Measurements from ENCODE around the gene SMCO2. TPM values are rescaled to one million over a fixed set of nuclear protein-coding genes. Genes with fewer than 3 reads are reported as not detected.

SMCO2 gene
- total RNA-seq (2014; rRNA removed; shearing (Covaris generic)) = 0.33 TPM in 1 of 2 replicates, not detected in the other

DNA sequence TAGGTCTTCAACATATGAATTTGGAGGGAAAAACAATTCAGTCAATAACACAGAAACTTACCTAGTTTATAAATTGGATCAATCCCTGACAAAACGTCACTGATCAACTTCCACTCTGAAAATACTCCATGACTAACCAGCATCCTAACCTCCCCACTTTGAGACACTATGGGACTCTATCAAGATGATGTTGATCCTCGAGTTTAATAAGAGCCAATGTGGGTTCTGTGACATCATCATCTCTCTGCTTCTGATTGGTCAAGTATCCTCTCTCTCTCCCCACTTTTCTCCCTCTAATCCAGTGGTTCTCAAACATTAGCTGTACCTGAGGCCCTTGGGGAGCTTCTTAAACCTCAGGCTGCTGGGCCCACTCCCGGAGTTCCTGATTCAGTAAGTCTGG, at the start of gene SMCO2:
Gene SMCO2 (plus strand): TSS at position 301 of the 400 bp plus-strand sequence. CDS start 23,896 bp downstream, outside the sequence.
- no peak for DNase-seq (ENCODE audit: low spot score)

DNA sequence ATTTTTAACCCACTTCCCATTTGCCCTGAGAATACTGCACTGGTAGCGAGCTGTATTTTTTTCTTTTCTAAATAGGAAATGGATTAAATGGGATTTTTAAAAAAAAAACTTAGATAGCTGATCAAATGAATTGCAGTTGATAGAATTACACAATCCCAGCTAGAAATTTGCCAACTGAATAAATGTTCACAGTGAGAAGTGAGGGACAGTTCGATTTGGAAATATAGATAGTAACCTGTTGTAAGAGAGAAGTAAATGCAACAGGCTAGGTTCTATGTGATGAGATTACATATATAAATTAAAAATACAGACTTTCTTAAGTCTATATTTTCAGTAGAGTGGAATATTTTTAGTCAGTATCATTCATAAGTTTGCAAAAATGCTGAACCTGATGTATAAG, 48.1 kb upstream of the SMCO2 start:
- no peak for DNase-seq (ENCODE audit: low spot score)

DNA sequence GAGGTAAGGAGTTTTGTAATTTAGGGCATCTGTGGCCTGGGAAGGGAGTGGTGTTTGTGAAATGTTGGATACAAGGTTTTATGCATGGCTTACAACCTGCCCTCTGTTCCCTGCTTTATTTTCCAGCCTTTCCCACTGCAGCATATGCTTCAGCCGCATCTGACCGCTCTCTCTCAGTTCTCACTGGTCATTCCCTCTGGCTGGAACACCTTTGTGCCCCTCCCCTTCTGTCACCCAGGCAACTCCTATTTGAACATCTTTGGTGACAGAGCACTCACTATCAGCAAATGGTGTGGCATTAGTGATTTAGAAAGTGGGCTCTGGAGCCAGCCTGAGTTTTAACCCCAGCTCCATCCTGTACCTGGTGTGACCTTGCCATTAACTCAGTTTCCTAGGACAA, 47.5 kb upstream of the SMCO2 start:
- DNase-seq (ENCODE audit: low spot score) = no peak

DNA sequence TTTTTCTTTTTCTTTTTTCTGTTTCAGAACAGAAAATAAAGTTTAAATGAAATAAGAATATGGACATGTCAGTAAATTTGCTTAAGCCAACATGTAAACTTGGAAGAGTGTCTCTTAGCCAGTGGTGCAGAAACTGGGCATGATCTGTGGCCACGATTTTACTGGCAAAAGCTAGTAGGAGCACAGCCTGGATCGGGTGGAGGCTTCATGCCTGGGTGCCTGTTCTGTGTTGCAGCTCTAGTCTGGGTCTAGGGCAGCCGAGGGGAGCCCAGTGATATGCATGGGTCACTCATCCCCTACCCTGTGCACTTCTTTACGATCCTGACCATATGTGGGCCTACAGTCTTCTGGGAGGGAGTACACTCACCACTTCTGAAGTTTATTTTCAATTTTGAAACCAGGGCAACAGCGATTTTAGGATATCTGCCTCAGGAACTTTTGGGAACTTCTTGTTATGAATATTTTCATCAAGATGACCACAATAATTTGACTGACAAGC, 45.6 kb upstream of the SMCO2 start:
- DNase-seq (ENCODE audit: low spot score) = no peak

DNA sequence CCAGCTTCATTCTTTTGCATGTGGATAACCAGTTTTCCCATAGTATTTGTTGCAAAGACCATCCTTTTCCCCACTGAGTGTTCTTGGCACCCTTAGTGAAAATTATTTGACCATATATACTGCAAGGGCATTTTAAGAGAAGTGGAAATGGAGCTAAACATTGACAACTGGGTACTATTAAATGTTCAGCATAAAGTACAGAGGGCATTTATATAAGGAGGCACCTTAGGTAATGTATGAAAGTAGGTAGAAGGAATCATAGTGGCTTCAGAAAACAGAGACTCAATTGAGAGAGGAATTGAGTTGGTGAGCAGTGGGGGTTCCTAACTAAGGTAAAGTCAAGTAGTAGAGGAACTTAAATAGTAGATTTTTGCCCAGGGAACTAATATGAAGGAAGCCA, 34.5 kb upstream of the SMCO2 start:
- DNase-seq (ENCODE audit: low spot score) = no peak

DNA sequence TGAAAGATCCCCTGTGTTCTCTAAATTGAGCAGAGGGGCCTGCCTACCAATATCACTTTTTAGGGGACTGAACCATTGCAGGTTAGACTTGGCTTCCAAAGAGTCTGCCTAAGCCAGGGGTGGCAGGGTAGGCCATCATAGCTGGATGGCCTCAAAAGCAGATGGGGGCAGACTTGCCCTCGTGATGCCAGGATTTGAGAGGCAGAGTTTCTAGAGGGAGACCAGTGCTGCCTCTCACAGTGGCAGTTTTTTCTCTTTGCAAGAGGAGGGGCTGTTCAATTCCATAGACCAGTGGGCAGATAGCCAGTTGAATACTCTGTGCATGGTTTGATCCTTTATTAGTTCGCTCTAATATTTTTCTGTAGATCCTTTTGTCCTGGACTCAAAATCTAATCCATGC, 23.8 kb upstream of the SMCO2 start:
- DNase-seq (ENCODE audit: low spot score) = no peak

DNA sequence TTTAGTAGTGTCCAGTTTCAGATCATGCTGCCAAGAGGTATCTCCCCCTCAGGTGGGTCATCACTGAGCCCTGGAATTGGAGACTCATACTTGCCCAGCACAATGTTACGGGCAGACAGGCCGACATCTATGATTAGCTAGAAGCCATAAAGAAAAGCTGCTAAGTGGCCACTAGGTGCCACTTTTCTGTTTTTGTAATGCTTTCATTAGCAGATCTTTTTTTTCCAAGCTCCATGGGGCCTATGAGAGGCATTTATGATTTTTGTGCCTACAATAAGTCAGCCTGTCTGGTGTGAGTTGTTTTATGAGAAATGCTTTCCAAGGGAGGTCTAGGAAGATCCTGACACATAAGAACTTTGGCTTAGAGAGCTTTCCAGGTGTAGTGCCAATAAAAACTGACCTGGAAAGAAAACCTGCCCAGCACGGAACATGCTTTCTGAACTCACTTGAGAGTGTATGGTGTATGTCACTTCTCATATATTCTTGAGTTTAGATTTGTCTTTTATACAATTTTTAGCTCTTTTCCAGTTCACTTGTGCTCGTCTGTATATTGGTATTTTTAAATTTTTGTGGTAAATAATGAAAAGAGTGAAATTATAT, 21.8 kb upstream of the SMCO2 start:
- DNase-seq (ENCODE audit: low spot score) = peak; percentile 19

DNA sequence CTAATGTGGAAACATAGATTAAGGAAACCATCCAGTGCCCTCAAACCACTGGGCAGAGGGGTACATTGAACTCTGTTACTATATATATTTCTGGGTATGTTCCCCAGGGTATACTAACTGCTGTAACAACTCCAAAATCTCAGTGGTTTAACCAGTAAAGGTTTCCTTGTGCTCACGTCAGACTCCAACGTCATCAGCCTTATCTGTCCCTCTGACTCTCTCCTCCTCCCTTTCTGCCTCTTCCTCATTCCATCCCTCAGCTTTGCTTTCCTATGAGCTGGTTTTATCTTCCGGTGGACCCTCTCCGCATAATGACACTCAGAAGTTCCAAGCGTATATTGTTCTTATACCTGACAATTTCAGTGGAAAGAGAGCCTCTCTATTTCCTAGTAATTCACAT, 21.2 kb upstream of the SMCO2 start:
- no peak for DNase-seq (ENCODE audit: low spot score)

DNA sequence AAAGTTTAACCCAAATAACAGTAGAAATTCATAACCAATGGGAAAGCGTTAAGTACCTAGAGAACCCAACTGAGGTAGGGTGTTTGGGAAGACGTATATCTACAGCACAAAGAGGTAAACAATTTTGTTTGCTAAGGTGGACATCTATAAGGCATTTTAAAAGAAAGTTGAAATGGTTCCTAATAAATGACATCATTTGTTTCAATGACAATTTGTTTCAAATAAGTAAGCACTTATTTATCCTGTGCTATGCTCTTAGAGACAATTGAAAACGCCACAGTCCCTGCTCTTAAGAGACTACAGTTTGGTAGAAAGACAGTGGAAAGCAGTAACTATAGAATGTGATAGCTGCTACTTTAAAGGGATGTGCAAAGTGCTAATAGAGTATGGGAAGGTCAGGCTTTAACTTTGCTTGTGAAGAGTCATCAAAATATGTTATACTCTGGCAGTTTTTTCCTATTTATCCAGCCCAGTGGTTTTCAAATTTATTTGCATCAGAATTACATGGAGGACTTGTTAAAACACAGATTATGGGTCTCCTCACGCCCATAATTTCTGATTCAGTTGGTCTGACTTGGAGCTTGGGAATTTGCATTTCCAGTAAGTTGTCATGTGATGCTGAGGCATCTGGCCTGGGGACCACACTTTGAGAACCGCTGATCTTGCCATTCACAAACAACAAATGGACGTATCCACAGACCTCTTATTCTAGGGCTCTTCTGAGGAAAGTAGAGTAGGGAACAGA, 19.6 kb upstream of the SMCO2 start:
- DNase-seq (ENCODE audit: low spot score) = no peak

DNA sequence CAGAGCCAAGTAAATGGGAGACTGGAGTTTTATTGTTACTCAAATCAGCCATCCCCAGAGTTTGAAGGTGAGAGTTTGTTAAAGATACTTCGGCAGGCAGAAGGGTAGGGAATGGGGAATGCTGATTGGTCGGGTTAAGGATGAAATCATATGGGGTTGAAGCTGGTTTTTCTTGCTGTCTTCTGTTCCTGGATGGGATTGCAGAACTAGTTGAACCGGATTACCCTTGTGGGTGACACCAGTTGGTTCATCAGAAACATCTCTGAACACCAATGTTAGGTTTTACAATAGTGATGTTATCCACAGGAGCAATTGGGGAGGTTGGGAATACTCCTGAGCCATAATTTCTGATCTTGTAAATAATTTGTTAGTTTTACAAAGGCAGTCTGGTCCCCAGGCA, 18.7 kb upstream of the SMCO2 start:
- no peak for DNase-seq (ENCODE audit: low spot score)

DNA sequence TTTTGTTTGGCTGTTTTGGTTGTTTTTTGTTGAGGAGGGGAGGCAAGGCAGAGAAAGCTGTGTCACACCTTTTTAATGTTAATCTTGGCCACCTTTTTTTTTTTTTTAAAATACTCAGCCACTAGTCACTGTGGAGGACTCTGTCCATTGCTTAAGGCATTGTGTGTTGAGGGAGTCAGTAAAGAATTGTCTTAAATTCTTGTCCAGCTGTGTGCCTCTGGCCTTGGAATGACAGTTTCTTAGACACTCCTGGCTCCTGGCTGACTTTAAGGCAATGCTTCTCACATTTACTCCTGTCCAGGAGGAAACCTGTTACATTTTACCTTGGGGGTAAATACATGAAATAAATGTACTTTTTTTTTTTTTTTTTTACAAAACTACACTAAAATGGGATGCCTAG, 18.1 kb upstream of the SMCO2 start:
- DNase-seq (ENCODE audit: low spot score) = no peak

DNA sequence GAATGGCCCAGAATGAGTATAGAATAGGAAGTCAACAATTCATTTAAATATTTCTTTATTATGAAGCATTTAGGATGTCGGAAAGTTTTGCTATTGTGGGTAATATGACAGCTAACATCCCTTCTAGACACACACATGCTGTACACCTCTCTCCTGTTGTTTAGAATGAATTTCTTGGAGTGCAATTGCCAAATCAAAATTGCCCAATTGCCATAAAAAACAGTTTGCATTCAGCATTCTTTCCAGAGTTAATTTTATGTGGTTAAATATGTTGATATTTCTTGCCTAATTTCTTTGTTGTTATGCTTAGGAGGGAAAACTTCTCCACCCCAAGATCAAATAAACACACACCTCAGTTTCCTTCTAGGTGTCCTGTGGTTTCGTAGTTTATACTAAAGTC, 16.9 kb upstream of the SMCO2 start:
- DNase-seq (ENCODE audit: low spot score) = no peak

DNA sequence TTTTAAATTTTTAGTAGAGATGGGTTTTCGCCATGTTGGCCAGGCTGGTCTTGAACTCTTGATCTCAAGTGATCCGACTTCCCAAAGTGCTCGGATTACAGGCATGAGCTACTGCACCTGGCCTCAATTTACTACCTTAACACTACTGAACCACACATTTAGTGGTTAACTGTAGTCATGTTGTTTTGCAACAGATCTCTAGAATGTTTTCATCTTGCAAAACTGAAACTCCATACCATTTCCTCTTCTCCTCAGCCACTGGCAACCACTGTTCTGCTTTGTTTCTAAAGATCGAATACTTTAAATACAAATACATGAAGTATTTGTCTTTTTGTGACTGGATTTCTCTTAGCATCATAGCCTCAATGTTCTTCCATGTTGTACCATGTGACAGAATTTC, 15.4 kb upstream of the SMCO2 start:
- DNase-seq (ENCODE audit: low spot score) = no peak

DNA sequence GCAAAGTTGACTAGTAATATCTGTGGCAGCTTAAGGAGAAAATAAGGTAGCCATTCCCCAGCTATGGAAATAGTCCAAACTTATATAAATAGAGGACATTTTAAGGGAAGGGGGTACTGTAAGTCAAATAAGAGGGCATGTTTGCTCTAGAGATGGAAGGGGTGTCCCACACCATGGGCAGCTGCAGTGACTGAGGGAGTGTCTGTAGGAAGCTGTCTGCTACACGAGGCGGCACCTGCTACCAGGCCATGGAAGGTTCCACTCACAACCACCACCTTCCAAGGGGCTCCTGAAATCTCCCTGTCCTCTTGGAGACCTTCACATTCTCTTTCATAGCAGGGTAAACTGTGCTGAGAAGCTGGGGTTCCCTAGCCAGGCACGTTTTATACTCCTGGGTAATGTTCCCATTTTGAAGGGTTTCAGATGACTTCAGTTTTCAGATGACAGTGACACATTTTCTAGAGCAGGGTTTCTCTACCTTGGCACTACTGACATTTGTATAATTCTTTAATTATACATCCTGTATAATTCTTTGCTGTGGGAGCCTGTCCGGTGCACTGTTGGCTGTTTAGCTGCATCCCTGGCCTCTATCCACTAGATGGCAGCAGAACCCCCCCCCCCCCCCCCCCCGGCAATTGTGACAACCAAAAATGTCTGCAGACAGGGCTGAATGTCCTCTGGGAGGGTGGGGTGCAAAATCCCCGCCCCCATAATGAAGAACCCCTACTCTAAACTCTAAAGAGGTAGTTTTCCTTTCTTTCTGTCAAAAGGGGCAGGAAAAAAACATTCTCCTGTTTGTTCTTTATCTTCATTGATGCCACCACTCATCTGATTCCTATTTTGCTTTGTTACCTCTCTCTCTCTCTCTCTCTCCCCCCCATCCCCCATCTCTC, 11.6 kb upstream of the SMCO2 start:
- no peak for DNase-seq (ENCODE audit: low spot score)

DNA sequence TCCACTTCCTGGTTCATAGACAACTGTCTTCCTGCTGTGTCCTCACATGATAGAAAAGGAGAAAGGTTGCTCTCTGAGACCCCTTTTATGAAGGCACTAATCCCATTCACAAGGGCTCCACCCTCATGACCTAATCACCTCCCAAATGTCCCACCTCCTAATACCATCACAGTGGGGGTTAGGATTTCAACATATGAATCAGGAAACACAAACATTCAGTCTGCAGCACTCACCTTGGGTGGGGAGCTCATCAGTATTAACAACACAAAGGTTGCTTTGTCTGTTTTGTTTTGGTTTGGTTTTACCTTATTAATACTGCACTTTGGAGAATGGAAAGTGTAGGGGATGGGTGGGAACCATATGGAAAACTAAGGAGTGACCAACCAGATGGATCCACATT, 10.5 kb upstream of the SMCO2 start:
- DNase-seq (ENCODE audit: low spot score) = no peak

DNA sequence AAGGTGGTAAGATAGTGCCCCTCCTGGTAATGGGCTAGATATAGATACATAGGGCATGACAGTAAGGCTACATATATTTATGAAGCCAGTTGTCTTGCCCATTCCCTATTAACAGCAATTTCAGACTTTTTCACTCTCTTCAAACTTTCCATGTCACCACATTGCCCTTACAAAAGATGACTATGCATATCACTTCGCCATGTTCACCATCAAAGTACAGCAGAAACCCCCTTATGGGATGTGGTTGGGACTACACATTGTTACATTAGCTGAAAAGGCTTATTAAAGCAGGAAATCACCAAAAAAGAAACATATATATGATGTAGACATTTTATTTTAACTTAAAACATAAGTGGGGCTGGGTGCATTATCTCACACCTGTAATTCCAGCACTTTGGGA, 9.8 kb upstream of the SMCO2 start:
- DNase-seq (ENCODE audit: low spot score) = no peak

DNA sequence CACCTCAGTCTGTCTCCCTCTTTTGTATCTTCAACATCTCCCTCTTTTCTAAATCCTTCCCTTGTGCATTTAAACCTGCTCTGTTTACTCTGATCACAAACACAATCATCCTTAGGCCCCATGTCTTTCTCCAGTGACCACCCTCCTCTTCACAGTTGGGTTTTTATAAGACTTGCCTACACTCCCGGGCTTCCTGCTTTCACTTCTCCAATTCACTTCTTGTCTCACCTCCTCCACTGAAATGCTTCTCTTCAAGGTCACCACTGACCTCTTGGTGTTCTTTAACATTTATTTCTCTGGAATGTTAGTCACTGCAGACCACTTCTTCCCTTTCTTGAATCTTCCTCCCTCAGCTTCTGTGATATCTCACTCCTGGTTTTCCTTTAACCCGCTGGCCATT, 8.7 kb upstream of the SMCO2 start:
- no peak for DNase-seq (ENCODE audit: low spot score)

DNA sequence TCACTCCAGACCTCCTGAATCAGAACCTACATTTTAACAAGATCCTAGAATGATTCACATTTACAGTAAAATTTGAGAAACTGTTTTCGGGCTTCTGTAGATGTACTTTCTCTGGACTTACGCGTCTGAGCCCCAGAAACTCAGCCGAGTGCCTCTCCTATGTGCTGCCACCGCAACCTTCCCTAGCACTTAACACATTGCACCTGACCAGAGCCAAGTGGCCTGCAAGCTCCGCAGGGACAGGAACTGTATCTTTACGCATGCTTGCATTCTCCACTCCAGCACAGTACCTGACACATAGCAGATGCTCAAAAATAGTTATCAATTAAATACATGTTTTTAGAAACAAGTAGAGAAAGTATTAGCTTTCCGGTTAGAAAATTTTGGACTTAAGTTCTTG, 1.2 kb downstream of the SMCO2 start:
- DNase-seq (ENCODE audit: low spot score) = no peak

DNA sequence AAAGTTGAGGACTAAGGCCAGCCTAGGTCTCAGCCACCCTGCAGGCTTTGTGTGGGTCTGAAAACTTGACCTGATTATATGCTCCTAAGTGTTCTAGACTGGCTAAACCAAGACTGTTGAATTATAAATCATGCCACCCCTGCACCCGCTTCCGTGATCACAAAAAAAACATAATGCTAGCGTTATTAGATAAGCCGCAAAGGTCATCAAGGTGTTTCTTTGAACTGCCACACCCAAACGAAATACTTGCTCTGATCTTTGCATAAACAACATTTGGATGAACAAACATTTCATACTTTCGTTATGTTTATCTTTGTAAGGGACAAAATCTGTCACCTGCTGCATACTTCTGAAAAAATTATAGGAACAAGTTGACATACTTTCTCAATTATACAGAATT, 2.5 kb downstream of the SMCO2 start:
- DNase-seq (ENCODE audit: low spot score) = no peak

DNA sequence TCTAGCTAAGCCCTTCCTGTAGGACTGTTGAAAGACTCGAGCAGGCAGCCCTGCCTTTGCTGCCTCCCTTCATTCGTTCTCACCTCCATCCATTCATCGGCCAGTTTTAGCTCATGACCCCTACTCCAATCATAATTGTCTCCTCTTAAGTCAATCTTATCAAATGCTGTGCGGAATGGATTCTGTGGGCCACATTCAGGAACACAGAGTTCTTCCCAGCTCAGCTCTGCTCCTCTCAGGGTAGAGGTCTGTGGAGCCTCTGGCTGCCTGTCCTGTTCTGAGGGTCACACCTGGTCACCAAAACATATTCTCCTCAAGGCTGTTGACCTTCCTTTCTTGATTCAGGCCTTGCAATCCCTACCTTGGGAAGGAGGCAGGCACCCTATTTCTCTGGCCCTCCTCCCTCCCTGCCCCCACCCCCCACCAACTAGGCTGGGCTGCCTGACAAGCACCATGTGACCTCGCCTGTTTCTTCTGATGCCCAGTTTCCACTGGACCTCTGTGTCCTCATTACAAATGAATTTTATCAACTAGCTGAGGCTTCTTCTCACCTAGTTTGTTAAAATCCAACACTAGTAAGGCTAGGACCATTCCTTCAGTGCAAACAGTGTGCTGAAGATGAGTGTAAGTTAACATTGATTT, 3.5 kb downstream of the SMCO2 start:
- DNase-seq (ENCODE audit: low spot score) = no peak

DNA sequence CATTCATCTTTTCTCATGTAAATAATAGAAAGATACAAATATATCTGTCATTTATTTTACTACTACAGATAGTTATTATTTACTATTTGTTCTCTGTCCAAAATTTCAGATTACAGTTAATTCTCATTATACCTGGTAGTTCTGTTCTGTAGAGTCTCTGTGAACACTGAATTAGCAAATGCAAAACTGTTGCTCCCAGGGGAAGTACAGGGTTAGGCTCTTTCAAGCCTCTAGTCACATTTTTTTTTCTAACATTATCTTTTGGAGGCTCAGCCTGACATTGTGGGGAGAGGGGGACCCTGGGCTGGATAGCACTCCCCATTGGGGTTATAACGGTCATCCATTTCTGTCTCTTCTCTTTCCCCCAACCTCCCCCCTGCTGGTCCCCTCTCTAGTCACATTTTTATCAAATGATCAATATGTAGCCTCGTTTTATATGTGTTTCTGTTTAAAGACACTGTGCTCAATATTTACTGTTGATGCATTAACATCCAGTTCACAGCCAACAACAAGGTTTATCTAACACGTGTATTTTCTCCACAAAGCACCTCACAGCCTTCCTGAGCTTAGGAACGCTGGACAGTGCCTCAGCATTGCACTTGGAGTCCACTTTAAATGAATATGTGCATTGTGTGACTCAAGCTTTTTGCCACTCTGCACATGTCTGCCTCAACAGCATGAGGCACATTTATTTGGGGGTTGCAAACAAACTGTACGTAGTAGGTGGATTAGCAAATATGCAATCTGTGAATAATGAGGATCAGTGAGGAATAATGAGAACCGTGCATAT, 4.7 kb downstream of the SMCO2 start:
- DNase-seq (ENCODE audit: low spot score) = no peak
